GM12872 (cell line): ENCODE results near the gene C18orf54.

Experiments used
- TF ChIP-seq, protein P1 (sequence below): IDR thresholded peaks from 3 replicates; pipeline ENCODE4 v1.5.1; 2011; ENCODE audit warnings: low read depth, mild to moderate bottlenecking, low read length, moderate library complexity; ENCODE audit not compliant: insufficient read depth

C18orf54 gene

DNA sequence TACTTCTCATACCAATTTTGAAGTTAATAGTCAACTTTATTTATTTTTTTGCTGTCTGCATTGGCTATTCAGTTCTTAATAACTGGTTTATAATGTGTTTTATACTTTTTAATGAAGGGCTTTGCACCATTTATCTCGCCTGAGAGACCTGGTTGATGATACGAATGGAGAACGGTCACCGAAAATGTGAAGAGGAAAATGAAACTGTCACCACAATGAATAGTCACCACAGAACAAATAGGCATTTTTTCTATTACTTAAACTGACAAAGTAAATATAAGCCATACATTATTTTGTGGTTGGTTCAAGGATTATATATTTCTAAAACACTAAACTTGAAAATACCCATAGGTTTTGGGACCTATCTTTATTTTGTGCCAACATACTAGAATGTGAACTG lies 20.4 kb downstream of the C18orf54 start:
- TF ChIP-seq, protein P1, sequence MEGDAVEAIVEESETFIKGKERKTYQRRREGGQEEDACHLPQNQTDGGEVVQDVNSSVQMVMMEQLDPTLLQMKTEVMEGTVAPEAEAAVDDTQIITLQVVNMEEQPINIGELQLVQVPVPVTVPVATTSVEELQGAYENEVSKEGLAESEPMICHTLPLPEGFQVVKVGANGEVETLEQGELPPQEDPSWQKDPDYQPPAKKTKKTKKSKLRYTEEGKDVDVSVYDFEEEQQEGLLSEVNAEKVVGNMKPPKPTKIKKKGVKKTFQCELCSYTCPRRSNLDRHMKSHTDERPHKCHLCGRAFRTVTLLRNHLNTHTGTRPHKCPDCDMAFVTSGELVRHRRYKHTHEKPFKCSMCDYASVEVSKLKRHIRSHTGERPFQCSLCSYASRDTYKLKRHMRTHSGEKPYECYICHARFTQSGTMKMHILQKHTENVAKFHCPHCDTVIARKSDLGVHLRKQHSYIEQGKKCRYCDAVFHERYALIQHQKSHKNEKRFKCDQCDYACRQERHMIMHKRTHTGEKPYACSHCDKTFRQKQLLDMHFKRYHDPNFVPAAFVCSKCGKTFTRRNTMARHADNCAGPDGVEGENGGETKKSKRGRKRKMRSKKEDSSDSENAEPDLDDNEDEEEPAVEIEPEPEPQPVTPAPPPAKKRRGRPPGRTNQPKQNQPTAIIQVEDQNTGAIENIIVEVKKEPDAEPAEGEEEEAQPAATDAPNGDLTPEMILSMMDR: no peak

- TF ChIP-seq, protein P1: no peak
Measured at GRCh38 chr18:54381640-54382039, 23.9 kb downstream of the C18orf54 start.

DNA sequence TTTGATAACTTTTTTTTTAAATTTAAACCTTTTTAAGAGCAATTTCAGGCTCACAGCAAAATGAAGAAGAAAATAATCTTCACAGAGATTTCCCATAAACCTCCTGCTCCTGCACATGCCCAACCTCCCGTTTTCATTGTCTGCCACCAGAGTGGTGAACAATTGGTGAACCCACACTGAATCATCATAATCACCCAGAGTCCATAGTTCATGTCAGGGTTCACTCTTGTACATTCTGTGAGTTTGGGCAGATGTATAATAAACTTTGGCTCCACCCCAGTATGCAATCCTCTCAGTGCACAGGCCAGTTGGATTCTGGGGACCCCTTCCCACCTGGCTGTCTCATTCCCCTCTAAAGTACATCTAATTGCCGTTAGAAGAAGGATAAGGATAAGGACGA lies 24.4 kb downstream of the C18orf54 start:
- TF ChIP-seq, protein P1: no peak

GRCh38 chr18:54382733-54383252 lies 25.1 kb downstream of the C18orf54 start:
- TF ChIP-seq, protein P1: no peak

GRCh38 chr18:54386043-54386442 lies 28.3 kb downstream of the C18orf54 start:
- TF ChIP-seq, protein P1: no peak

GRCh38 chr18:54387631-54388030 lies 29.9 kb downstream of the C18orf54 start:
- TF ChIP-seq, protein P1: no peak

GRCh38 chr18:54388203-54389142 lies 30.8 kb downstream of the C18orf54 start:
- TF ChIP-seq, protein P1: no peak
